HG03469 (cell line): ENCODE measurements around the gene GGT5.
"Not testable (repeated sequence)": the region's sequence is repeated elsewhere in the genome, so short reads cannot be mapped to it uniquely, and the experiment has no call there.

Experiments
- ATAC-seq: cut with Tn5 transposase; IDR thresholded peaks from one replicate; pipeline ENCODE4 v1.9.1; 2021; ENCODE audit warnings: mild to moderate bottlenecking, moderate library complexity, moderate number of reproducible peaks; ENCODE audit not compliant: unreplicated experiment

Gene GGT5

GRCh38 chr22:24245030-24245431 is at the start of gene GGT5:
TSS of gene GGT5 (minus strand) at chr22:24245082. CDS start at chr22:24244725, 357 bp downstream.
- not testable (repeated sequence) for ATAC-seq

GRCh38 chr22:24292202-24292830 is 47.4 kb upstream of the GGT5 start:
- not testable (repeated sequence) for ATAC-seq

- no peak for ATAC-seq
Measured at GRCh38 chr22:24291515-24292201, 46.8 kb upstream of the GGT5 start.

GRCh38 chr22:24290459-24290858 is 45.6 kb upstream of the GGT5 start:
- no peak for ATAC-seq

GRCh38 chr22:24289741-24290163 is 44.9 kb upstream of the GGT5 start:
- ATAC-seq, result no peak

GRCh38 chr22:24289114-24289513 is 44.2 kb upstream of the GGT5 start:
- ATAC-seq, result no peak

- not testable (repeated sequence) for ATAC-seq
Measured at GRCh38 chr22:24287801-24288200, 42.9 kb upstream of the GGT5 start.

GRCh38 chr22:24287212-24287611 is 42.3 kb upstream of the GGT5 start:
- ATAC-seq, result not testable (repeated sequence)

GRCh38 chr22:24285245-24285644 is 40.4 kb upstream of the GGT5 start:
- ATAC-seq, result no peak

GRCh38 chr22:24284747-24285203 is 39.9 kb upstream of the GGT5 start:
- ATAC-seq, result no peak

GRCh38 chr22:24282401-24282800 is 37.5 kb upstream of the GGT5 start:
- no peak for ATAC-seq

GRCh38 chr22:24280363-24280762 is 35.5 kb upstream of the GGT5 start:
- ATAC-seq, result not testable (repeated sequence)

- ATAC-seq, result not testable (repeated sequence)
Measured at GRCh38 chr22:24274696-24275405, 30.0 kb upstream of the GGT5 start.

GRCh38 chr22:24273906-24274305 is 29.0 kb upstream of the GGT5 start:
- not testable (repeated sequence) for ATAC-seq

GRCh38 chr22:24273031-24273430 is 28.1 kb upstream of the GGT5 start:
- not testable (repeated sequence) for ATAC-seq

GRCh38 chr22:24271386-24271854 is 26.5 kb upstream of the GGT5 start:
- peak; percentile 6 for ATAC-seq

GRCh38 chr22:24270556-24271385 is 25.9 kb upstream of the GGT5 start, which contains the start of gene SPECC1L:
TSS of gene SPECC1L (plus strand) at chr22:24270831. CDS start at chr22:24302232, 31,401 bp downstream.
- ATAC-seq, result peak; percentile 60

GRCh38 chr22:24266495-24266894 is 21.6 kb upstream of the GGT5 start:
- not testable (repeated sequence) for ATAC-seq

GRCh38 chr22:24265734-24266133 is 20.9 kb upstream of the GGT5 start:
- ATAC-seq, result no peak

- not testable (repeated sequence) for ATAC-seq
Measured at GRCh38 chr22:24264329-24264896, 19.5 kb upstream of the GGT5 start.
